Prostate gland (tissue), 2 donors: ENCODE results near the gene MAGED1. TPM values are rescaled to one million over a fixed set of nuclear protein-coding genes. Genes with fewer than 3 reads are reported as not detected.

Experiments used
- DNase-seq: peaks from one replicate; pipeline ENCODE4 v3.0.0-alpha.2; 2019; ENCODE audit warnings: low spot score
- H3K27ac ChIP-seq, 2 donors: fragments of 200-600 bp; sonication (generic); 2 replicates each; pipeline ENCODE4 v1.5.1; 2017 to 2019
- H3K27me3 ChIP-seq: fragments of 200-600 bp; sonication (generic); replicated peaks from 2 replicates; pipeline ENCODE4 v1.5.1; 2019; ENCODE audit not compliant: insufficient read depth
- H3K36me3 ChIP-seq, 2 donors: fragments of 200-600 bp; sonication (generic); 1 replicate in 1 of 2; 2 replicates in 1 of 2; pipeline versions ENCODE4 v1.5.1 to v1.8.1; 2017 to 2019
- H3K4me1 ChIP-seq: fragments of 200-600 bp; sonication (generic); replicated peaks from 2 replicates; pipeline ENCODE4 v1.5.1; 2019
- H3K4me3 ChIP-seq, 2 donors: fragments of 200-600 bp; sonication (generic); 2 replicates each; pipeline ENCODE4 v1.5.1; 2017 to 2019
- H3K9me3 ChIP-seq: fragments of 200-600 bp; sonication (generic); 2 replicates; pipeline ENCODE4 v1.5.1; 2017
- CTCF ChIP-seq, 4 experiments: fragments of 200-600 bp in 2 of 4; fragments of 450-650 bp in 2 of 4; sonication (generic) in 2 of 4; IDR thresholded peaks; 1 replicate in 3 of 4; 2 replicates in 1 of 4; pipeline ENCODE4 v1.5.1; 2016 to 2019; ENCODE audit warnings: antibody characterized with exemption in 4 of 4, mild to moderate bottlenecking in 2 of 4, moderate library complexity in 2 of 4
- POLR2A ChIP-seq: fragments of 450-650 bp; IDR thresholded peaks from one replicate; pipeline ENCODE4 v1.6.1; 2016; ENCODE audit warnings: antibody characterized with exemption, mild to moderate bottlenecking
- POLR2AphosphoS5 ChIP-seq: sonication (generic); formaldehyde crosslinking; IDR thresholded peaks from one replicate; pipeline ENCODE4 v1.6.1; 2017; ENCODE audit warnings: antibody characterized with exemption
- WGBS: methylation state at CpG from one replicate; pipeline ENCODE4 v1.1.5; 2018; 5-methylcytosine and 5-hydroxymethylcytosine counted together
- intact Hi-C: fragments of 100-400 bp; cut with DNase I; formaldehyde crosslinking; loops from one replicate; pipeline ENCODE4 v1.14.2; 2022
- total RNA-seq, 2 donors: library from RNA; depleted of rRNA; stranded (reverse); fragments of >200 nt; gene quantifications; one replicate each; pipeline ENCODE4 v1.1.0, GENCODE V29; 2016

The MAGED1 gene
- total RNA-seq, 2 donors from 2014 or later, result 138 to 273 TPM

GRCh38 chrX:51876441-51876840 is 17.0 kb upstream of the MAGED1 start:
- DNase-seq, result no peak
- TF ChIP-seq POLR2A, result no peak
- no peak for TF ChIP-seq POLR2AphosphoS5
- no peak for TF ChIP-seq CTCF (IDR thresholded peaks at IDR 0.05)
- Histone ChIP-seq H3K36me3 (no peaks in the 10 kb centered on the region), H3K4me1 (no peaks in the 10 kb centered on the region), H3K9me3 (no peaks in the 10 kb centered on the region), H3K27me3 (no peaks in the 10 kb centered on the region), H3K27ac (no peak overlapping the region), H3K4me3 (no peak overlapping the region)
- intact Hi-C loops, result no loop called here
- WGBS, result 94% methylated on average over 1 of the region's 1 CpG

- H3K4me1 ChIP-seq, result no peaks in the 10 kb centered on the region
- TF ChIP-seq CTCF (IDR thresholded peaks at IDR 0.05), result no peak
- TF ChIP-seq POLR2A, result no peak
- TF ChIP-seq POLR2AphosphoS5, result no peak
Observed at GRCh38 chrX:51878056-51878455, 15.4 kb upstream of the MAGED1 start.

GRCh38 chrX:51889851-51890250 is 3.6 kb upstream of the MAGED1 start:
- no peak for TF ChIP-seq POLR2AphosphoS5
- TF ChIP-seq CTCF (IDR thresholded peaks at IDR 0.05), result no peak
- TF ChIP-seq POLR2A, result no peak
- DNase-seq, result no peak
- intact Hi-C loops, result no loop called here
- no peaks in the 10 kb centered on the region for H3K9me3 ChIP-seq
- H3K4me1 ChIP-seq, result no peaks in the 10 kb centered on the region
- no peak overlapping the region for H3K4me3 ChIP-seq
- no peaks in the 10 kb centered on the region for H3K27me3 ChIP-seq
- no peak overlapping the region for H3K27ac ChIP-seq
- H3K36me3 ChIP-seq, result no peaks in the 10 kb centered on the region

More at GRCh38 chrX:51878056-51878455, 15.4 kb upstream of the MAGED1 start:
- Histone ChIP-seq H3K27ac (no peak overlapping the region), H3K27me3 (no peaks in the 10 kb centered on the region), H3K9me3 (no peaks in the 10 kb centered on the region), H3K36me3 (no peaks in the 10 kb centered on the region), H3K4me3 (no peak overlapping the region)
- DNase-seq, result no peak
- 100% methylated on average over 1 of the region's 1 CpG for WGBS
- intact Hi-C loops, result no loop called here

GRCh38 chrX:51891245-51891644 is 2.2 kb upstream of the MAGED1 start:
- H3K36me3 ChIP-seq, result no peaks in the 10 kb centered on the region
- 84% methylated on average over 1 of the region's 1 CpG for WGBS
- no peak for DNase-seq
- H3K4me1 ChIP-seq, result no peaks in the 10 kb centered on the region
- H3K27ac ChIP-seq, result no peak overlapping the region
- no peak overlapping the region for H3K4me3 ChIP-seq
- intact Hi-C loops, result no loop called here
- H3K27me3 ChIP-seq, result no peaks in the 10 kb centered on the region
- no peaks in the 10 kb centered on the region for H3K9me3 ChIP-seq
- no peak for TF ChIP-seq POLR2A
- TF ChIP-seq POLR2AphosphoS5, result no peak
- TF ChIP-seq CTCF (IDR thresholded peaks at IDR 0.05), result no peak

GRCh38 chrX:51891821-51892551 is 1.4 kb upstream of the MAGED1 start:
- TF ChIP-seq POLR2A, result no peak
- TF ChIP-seq CTCF (IDR thresholded peaks at IDR 0.05), result no peak
- no peak for TF ChIP-seq POLR2AphosphoS5

More at GRCh38 chrX:51891821-51892551, 1.4 kb upstream of the MAGED1 start:
- intact Hi-C loops, result no loop called here
- no peak overlapping the region for H3K4me3 ChIP-seq
- H3K4me1 ChIP-seq, result no peaks in the 10 kb centered on the region
- H3K27ac ChIP-seq, result peak overlapping the region in 1 of 2 donors; percentile 82
- DNase-seq, result no peak
- H3K9me3 ChIP-seq, result no peaks in the 10 kb centered on the region
- WGBS, result 12% methylated on average over 6 of the region's 6 CpGs
- no peaks in the 10 kb centered on the region for H3K27me3 ChIP-seq
- no peaks in the 10 kb centered on the region for H3K36me3 ChIP-seq
